Testis (tissue), 2 donors: ENCODE measurements around the gene YPEL2.

Experiments used
- CTCF ChIP-seq, 3 experiments: fragments of 450-650 bp in 2 of 3; fragments of 200-600 bp in 1 of 3; sonication (generic) in 1 of 3; IDR thresholded peaks; one replicate each; pipeline ENCODE4 v1.5.1; 2016 to 2019; ENCODE audit warnings: antibody characterized with exemption in 3 of 3, mild to moderate bottlenecking in 2 of 3, moderate library complexity in 1 of 3
- POLR2A ChIP-seq: fragments of 450-650 bp; IDR thresholded peaks from one replicate; pipeline ENCODE4 v1.6.1; 2017; ENCODE audit warnings: antibody characterized with exemption, mild to moderate bottlenecking, moderate library complexity

DNA sequence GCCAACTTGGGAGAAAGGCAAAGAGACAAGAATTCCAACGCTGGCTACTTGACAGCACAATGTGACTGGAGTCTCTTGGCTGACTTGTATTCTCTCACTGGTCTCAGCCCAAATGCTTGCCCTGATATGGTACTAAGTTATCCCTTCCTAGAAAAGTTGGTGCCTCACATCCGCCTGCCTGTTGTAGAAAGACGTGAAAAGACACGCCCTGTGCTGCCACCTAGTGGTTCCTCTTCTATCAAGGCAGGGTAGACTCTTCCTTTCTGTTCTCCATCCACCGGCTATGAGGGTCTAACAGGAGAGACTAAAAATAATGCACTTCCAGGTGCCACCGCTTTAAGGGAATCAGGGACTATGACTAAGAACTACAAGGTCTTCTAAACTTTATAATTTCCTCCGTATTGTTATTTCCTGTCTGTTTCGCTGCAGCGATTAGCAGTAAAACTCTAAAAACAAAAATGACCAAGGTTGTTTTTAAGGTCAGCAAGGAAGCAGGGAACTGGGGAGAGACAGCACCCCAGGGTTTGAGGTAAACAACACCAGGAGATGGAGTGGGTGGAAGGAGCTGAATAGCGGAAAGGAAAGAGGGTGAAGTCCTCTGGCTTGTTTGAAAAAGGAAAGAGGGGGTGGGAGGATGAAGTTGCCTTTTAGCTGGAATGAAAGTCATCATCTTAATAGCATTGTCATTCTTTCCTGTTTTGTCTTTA lies 109.5 kb downstream of the YPEL2 start:
- peak; percentile 90 to 94 (median 94) for TF ChIP-seq CTCF (IDR thresholded peaks at IDR 0.05)
- no peak for TF ChIP-seq POLR2A
